HG03442 (cell line): ENCODE results near the gene PTPRD.
"Not testable (repeated sequence)": the region's sequence is repeated elsewhere in the genome, so short reads cannot be mapped to it uniquely, and the experiment has no call there.

ENCODE experiments used
- ATAC-seq: cut with Tn5 transposase; IDR thresholded peaks from one replicate; pipeline ENCODE4 v1.9.1; 2021; ENCODE audit warnings: mild to moderate bottlenecking, moderate library complexity; ENCODE audit not compliant: unreplicated experiment

PTPRD gene

GRCh38 chr9:9536523-9536922 is 1076.3 kb downstream of the PTPRD start:
- ATAC-seq = no peak

GRCh38 chr9:9523476-9524139 is 1089.2 kb downstream of the PTPRD start:
- no peak for ATAC-seq

DNA sequence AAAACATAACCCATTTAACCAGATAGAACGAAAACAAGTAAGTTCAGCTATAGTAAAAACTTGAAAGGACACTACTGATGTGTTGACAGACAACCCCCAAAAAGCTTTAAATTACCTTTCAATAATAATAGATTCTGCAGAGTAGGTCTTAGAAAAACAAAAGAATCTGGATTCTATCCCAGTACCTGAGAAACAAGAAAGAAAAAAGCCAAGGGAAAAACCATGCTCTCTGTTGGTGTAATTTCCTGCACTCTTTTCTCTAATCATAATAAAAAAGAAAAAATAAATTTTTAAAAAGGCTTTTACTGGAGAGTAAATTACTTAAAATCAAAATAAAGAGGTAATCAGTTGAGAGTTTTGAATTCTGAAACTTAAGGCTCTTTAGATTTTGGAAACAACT is 1090.4 kb downstream of the PTPRD start:
- no peak for ATAC-seq

DNA sequence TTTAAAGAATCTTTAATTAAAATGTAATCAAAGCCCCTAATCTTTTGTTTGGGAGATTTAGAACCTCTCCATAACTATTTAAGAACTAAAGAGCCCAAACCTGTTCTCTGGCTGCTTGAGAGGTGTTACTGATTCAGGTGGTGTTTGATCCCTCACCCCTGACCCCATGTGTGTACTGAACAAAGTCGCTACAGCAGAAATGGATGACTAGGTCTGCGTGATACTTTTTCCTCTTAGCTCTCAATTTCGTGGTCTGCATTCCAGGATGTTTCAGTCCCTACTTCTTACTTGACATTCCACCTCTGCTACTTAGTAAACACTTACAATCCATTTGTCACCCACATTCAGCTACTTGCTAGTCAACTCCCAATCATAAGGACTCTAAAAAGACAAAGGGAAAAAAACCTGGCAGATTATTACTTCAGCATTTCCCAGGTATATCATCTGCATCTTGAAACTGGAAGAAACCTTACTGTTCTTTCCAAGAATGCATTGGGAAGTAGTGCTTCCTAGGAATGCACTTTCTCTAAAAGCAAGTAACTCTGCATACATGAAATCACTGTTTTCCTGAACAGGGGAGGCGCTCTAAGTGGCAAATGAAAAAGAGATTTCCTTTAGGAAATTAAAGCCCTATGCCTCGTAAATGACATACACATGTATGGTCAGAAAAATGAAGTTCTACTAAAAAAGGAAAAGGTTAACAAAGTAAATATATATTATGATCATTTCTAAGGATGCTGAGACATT is 1091.6 kb downstream of the PTPRD start:
- no peak for ATAC-seq

- ATAC-seq = no peak
Observed at GRCh38 chr9:9504869-9505268, 1107.9 kb downstream of the PTPRD start.

DNA sequence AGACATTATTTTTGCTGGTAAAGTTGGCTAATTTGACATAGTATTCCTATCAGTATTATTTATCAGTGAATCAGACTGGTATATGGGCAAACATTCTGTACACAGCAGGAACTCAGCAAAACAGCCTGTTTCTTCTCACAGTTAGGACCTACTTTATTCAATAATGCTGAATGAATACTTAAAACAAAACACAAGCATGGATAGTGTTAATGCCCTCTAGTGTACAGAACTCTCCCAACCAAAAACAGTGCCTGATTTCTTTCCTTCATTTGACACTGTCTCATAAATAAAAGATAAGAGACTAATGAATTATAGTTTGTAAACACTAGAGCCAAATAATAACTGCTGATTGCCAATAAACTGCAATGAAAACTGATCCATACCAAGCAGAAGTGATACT is 1113.3 kb downstream of the PTPRD start:
- ATAC-seq = no peak

GRCh38 chr9:9498846-9499245 is 1114.0 kb downstream of the PTPRD start:
- ATAC-seq = no peak

DNA sequence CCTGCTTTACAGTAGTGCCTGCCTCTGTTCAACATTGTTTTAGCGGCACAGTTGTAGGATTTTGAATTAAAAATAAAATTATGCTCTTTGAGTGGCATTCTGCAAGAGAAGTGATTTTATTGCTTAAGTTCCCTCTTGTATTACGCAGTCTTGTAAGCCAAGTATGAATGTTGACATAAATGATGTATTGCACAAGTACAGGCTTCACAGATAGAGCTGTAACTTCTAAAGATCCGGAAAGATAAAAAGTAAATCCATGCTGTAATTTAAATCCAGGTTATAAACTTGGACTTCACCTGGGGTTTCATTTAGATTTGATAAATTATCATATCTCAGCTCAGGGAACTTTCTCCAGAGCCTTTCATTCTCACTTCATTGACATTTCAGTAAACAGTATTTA is 1114.7 kb downstream of the PTPRD start:
- ATAC-seq = no peak

DNA sequence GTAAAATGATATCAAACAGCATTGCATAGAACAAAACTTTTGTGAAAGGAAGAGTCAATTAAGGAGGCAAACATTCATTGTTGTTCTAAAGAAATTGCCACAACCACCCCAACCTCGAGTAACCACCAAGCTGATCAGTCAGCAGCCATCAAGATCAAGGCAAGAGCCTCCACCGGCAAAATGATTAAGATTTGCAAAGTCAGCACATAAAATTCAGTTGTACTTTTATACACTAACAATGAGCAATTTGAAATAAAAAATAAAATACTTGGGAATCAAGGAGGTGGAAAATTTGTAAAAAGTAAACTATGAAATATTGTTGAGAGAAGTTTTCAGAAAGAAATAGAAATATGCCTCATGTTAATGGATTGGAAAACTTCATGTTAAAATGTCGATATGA is 1118.5 kb downstream of the PTPRD start:
- ATAC-seq = no peak

GRCh38 chr9:9492506-9492905 is 1120.3 kb downstream of the PTPRD start:
- no peak for ATAC-seq

DNA sequence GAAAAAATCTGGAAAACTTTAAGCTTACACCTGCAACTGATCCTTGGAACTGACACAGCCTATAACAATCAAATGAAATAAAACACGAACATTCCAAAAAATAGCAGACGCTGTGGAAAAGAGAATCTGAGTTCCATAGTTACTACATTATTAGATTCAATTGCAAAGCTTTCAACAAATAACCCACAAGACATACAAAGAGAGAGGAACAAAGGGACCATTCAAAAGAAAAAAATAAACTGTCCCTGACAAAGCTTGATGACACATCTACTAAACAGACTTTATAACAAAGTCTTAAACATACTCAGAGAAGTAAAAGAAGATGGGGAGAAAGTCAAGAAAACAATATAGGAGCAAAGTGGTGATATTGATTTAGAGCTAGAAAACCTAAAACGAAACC is 1123.6 kb downstream of the PTPRD start:
- ATAC-seq = no peak

DNA sequence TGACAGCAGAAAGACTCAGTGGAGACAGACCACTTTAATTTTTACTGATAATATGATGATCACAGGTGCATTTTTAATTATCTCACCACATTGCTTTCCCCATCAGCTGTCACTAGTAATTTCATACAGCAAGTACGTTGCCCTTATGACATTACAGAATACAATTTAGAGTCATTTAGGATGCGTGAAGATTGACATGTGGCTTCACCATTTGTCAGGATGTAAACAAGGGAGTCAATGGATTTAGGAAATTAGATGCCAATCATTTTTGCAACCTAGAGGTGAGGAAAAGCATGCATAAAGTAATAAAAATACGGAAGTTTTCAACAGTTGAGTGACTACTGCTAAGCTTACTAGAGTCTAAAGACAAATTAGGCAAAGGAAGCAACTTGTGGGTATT is 1129.6 kb downstream of the PTPRD start:
- no peak for ATAC-seq

DNA sequence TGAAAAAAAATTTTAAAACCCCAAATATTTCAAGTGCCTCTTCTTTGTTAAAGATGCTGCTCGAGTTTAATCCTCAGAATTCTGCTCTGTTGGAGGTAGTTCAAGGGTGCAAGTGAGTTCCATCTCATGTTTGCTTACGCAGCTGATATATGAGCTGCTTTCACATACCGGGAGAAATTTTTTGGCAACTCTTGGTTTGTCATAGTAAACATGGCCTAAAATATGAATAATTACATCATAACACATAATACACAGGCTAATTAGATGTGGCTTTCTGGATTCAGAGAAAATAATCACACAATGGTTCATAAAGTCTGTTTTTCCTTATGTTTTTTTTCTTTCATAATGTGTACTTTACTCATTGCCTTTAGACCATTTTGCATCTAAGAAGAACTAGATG is 1134.1 kb downstream of the PTPRD start:
- no peak for ATAC-seq

- no peak for ATAC-seq
Observed at GRCh38 chr9:9469271-9469670, 1143.5 kb downstream of the PTPRD start.

GRCh38 chr9:9441874-9442273 is 1170.9 kb downstream of the PTPRD start:
- ATAC-seq = not testable (repeated sequence)

GRCh38 chr9:9437641-9438040 is 1175.2 kb downstream of the PTPRD start:
- ATAC-seq = no peak

GRCh38 chr9:9426454-9426853 is 1186.3 kb downstream of the PTPRD start:
- ATAC-seq = not testable (repeated sequence)

DNA sequence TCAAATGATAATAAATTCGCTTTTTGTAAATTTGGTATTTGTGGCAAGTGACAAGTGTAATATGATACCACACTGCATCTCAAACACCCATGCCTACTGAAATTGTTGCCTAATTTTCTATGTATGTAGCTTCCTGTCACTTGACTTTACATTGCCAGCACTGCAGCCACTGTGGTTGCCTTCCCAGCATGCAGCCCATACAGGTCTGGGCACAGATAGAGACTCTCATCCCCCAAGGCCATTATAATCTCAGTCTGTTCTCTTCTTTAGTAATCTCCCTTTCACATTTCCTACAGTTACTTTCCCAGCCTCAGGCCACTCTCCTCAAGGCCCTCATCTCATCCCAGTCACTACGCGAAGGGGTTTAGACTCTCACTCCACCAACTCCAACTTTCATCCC is 1200.6 kb downstream of the PTPRD start:
- ATAC-seq = no peak

DNA sequence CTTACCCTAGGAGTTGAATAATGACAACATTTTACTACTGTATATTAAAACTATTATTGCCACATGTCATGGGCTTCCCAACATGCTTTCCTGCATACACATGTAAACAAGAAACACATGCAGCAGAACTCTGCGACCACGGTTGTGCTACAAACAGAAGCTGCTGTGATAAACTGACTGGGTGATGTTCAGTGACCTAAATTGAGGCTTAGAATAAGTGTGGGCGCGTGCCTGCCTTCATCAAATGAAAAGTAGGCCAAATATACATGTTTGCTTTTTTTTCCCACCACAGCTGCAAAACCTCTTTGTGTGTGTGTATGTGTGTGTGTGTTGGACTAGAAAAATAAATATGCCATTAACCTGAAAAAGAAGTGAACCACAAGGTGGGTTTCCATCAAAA is 1202.1 kb downstream of the PTPRD start:
- ATAC-seq = no peak

GRCh38 chr9:9399982-9400381 is 1212.8 kb downstream of the PTPRD start:
- ATAC-seq = no peak

GRCh38 chr9:9396518-9396917 is 1216.3 kb downstream of the PTPRD start:
- no peak for ATAC-seq

DNA sequence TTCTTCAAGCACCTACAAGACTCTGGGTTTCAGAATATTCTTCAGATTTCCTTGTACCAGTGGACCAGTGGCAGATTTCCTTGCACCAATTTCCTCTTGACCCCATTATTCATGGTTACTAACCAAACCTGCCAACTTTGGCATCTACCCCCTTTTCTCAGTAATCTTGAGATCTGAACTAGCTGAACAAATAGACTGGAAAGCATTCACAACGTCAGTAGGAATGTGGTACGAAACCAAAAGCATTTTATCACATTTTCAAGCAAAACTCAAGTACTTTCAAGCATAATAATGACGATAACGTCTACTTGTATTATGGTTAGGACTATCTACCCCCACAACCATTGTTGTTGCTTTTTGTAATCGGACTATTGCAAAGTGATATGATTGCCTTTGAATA is 1217.3 kb downstream of the PTPRD start:
- no peak for ATAC-seq

- no peak for ATAC-seq
Observed at GRCh38 chr9:9392755-9393154, 1220.0 kb downstream of the PTPRD start.
